Measurements from ENCODE around the gene TSPAN8.

GRCh38 chr12:71201136-71201679, 43.4 kb upstream of the TSPAN8 start:
- TF ChIP-seq TAF1 (IDR thresholded peaks at IDR 0.05; ENCODE audit: borderline replicate concordance, insufficient read depth, low read length) (no peak), REST (IDR thresholded peaks at IDR 0.05; ENCODE audit: insufficient read depth in 1 of 2, low read depth in 2 of 2, low read length in 2 of 2) (no peak), POLR2AphosphoS5 (IDR thresholded peaks at IDR 0.05; ENCODE audit: low read depth, low read length) (no peak), SIN3A (IDR thresholded peaks at IDR 0.05; ENCODE audit: borderline replicate concordance, insufficient read depth, low read length) (no peak), FOXP2 (optimal IDR thresholded peaks at IDR 0.05; ENCODE audit: borderline replicate concordance, extremely low read depth, extremely low read length, insufficient read depth) (no peak)
